Measurements from ENCODE around the gene TPRN.

DNA sequence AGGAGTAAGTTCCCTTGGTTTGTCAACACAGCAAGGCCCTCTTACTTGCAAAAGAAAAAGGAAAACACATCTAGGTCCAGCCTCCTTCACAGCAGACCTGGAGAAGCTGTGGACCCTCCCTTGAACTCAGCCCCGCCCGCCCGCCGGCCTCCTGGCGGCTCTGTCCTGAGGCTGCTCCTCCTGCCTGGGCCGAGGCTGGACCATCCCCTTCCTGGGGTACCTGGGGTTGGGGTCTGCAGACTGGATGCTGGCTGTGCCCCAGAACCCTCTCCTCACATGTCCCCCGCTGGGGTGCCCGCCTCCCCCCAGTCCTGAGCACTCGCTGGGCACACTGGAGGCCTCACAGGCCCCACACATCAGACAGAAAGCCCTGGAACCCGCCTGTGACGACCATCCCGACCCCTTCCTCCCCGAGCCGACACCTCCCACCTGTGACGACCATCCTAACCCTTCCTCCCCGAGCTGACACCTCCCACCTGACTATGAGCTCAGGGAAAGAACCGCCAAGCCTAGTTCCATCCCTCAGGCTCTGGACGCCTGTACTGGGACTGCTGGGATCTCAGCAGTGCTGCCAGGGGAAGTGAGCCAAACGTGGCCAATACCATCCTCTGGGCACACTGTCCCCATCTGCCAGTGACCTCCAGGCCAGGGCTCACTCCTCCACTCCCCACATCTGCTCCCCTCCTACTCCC, 21.5 kb downstream of the TPRN start:
- TF ChIP-seq, protein P1, sequence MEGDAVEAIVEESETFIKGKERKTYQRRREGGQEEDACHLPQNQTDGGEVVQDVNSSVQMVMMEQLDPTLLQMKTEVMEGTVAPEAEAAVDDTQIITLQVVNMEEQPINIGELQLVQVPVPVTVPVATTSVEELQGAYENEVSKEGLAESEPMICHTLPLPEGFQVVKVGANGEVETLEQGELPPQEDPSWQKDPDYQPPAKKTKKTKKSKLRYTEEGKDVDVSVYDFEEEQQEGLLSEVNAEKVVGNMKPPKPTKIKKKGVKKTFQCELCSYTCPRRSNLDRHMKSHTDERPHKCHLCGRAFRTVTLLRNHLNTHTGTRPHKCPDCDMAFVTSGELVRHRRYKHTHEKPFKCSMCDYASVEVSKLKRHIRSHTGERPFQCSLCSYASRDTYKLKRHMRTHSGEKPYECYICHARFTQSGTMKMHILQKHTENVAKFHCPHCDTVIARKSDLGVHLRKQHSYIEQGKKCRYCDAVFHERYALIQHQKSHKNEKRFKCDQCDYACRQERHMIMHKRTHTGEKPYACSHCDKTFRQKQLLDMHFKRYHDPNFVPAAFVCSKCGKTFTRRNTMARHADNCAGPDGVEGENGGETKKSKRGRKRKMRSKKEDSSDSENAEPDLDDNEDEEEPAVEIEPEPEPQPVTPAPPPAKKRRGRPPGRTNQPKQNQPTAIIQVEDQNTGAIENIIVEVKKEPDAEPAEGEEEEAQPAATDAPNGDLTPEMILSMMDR (IDR thresholded peaks at IDR 0.05; ENCODE audit: low read depth, low read length), result no peak
- TF ChIP-seq POLR2A (IDR thresholded peaks at IDR 0.05; ENCODE audit: extremely low read depth, insufficient read length) (no peak), MAX (IDR thresholded peaks at IDR 0.05; ENCODE audit: low read depth, low read length) (no peak), MYC (IDR thresholded peaks at IDR 0.05; ENCODE audit: low read depth, low read length) (no peak)
